NT2/D1 (cell line): ENCODE measurements around the gene TBC1D20.

Source experiments
- SUZ12 ChIP-seq: IDR thresholded peaks from 2 replicates; pipeline ENCODE4 v1.6.1; 2011; ENCODE audit not compliant: insufficient read length, insufficient read depth; ENCODE audit errors: extremely low read depth
- ZNF274 ChIP-seq: IDR thresholded peaks from 2 replicates; pipeline ENCODE4 v1.6.1; 2011; ENCODE audit warnings: mild to moderate bottlenecking, low read depth, low read length

DNA sequence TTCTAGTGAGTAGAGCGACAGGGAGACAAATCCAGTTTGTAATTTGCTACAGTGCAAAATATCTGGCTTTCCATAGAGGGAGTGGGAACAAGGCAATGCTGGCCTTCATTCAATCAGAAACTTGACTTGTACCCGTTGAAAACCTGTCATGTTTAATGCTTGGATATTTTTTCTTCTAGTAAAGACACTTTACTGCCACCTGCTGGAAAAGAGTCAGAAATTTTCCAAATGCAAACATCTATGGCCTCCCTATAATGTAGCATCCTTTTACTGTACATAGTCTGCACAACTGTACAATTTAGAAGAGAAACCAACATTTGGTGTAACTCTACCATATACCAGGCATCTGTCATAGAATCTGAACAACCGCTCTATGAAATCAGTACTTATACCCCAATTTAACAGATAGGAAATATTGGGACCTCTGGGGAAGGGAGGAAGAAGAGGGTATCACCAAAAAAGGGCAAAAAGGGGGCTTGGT is 16.7 kb upstream of the TBC1D20 start:
- TF ChIP-seq ZNF274 (no peak), SUZ12 (no peak)
